ENCODE measurements around the gene FAM131A. TPM values are rescaled to one million over a fixed set of nuclear protein-coding genes. Genes with fewer than 3 reads are reported as not detected.

Gene FAM131A
- total RNA-seq, 1 experiment from 2014 or later, result 15.1 TPM

- Histone ChIP-seq H3K36me3 (ENCODE audit: insufficient read depth, low read length, poor library complexity, severe bottlenecking) (no peaks in the 10 kb centered on the region), H3K9me3 (ENCODE audit: low read depth, low read length, poor library complexity, severe bottlenecking) (no peaks in the 10 kb centered on the region), H3K4me1 (ENCODE audit: insufficient read depth, low read length, poor library complexity, severe bottlenecking) (no peaks in the 10 kb centered on the region), H3K4me3 (ENCODE audit: low read depth, low read length, poor library complexity, severe bottlenecking) (no peak overlapping the region), H3K27me3 (replicated peaks; ENCODE audit: insufficient read depth, low read depth, low read length, poor library complexity) (no peaks in the 10 kb centered on the region), H3K27ac (ENCODE audit: low read depth, low read length, poor library complexity, severe bottlenecking) (no peak overlapping the region)
- CTCF ChIA-PET, result no interaction called here
- no peak for DNase-seq (ENCODE audit: low spot score)
- TF ChIP-seq CTCF (conservative IDR thresholded peaks at IDR 0.05; ENCODE audit: low read depth, low read length) (no peak), EZH2 (IDR thresholded peaks at IDR 0.05; ENCODE audit: borderline replicate concordance, low read depth, low read length, poor library complexity, severe bottlenecking) (no peak)
- intact Hi-C loops (cut with micrococcal nuclease; ENCODE audit: unreplicated experiment), result no loop called here
- POLR2A ChIA-PET (ENCODE audit: low non-redundant PET), result no interaction called here
- BruUV-seq (replicated peaks), result no TSS peak
Observed at GRCh38 chr3:184387174-184387714, 49.8 kb downstream of the FAM131A start.

- no peak overlapping the region for H3K27ac ChIP-seq (ENCODE audit: low read depth, low read length, poor library complexity, severe bottlenecking)
- H3K4me3 ChIP-seq (ENCODE audit: low read depth, low read length, poor library complexity, severe bottlenecking), result no peak overlapping the region
- TF ChIP-seq CTCF (conservative IDR thresholded peaks at IDR 0.05; ENCODE audit: low read depth, low read length) (no peak), EZH2 (IDR thresholded peaks at IDR 0.05; ENCODE audit: borderline replicate concordance, low read depth, low read length, poor library complexity, severe bottlenecking) (no peak)
- no TSS peak for BruUV-seq (replicated peaks)
- DNase-seq (ENCODE audit: low spot score), result no peak
- no peaks in the 10 kb centered on the region for H3K4me1 ChIP-seq (ENCODE audit: insufficient read depth, low read length, poor library complexity, severe bottlenecking)
- no peaks in the 10 kb centered on the region for H3K27me3 ChIP-seq (replicated peaks; ENCODE audit: insufficient read depth, low read depth, low read length, poor library complexity)
- intact Hi-C loops (cut with micrococcal nuclease; ENCODE audit: unreplicated experiment), result no loop called here
- CTCF ChIA-PET, result no interaction called here
- POLR2A ChIA-PET (ENCODE audit: low non-redundant PET), result no interaction called here
- no peaks in the 10 kb centered on the region for H3K9me3 ChIP-seq (ENCODE audit: low read depth, low read length, poor library complexity, severe bottlenecking)
- no peaks in the 10 kb centered on the region for H3K36me3 ChIP-seq (ENCODE audit: insufficient read depth, low read length, poor library complexity, severe bottlenecking)
Observed at GRCh38 chr3:184388164-184388935, 51.0 kb downstream of the FAM131A start.

- Histone ChIP-seq H3K4me1 (ENCODE audit: insufficient read depth, low read length, poor library complexity, severe bottlenecking) (no peaks in the 10 kb centered on the region), H3K9me3 (ENCODE audit: low read depth, low read length, poor library complexity, severe bottlenecking) (no peaks in the 10 kb centered on the region), H3K27me3 (replicated peaks; ENCODE audit: insufficient read depth, low read depth, low read length, poor library complexity) (no peaks in the 10 kb centered on the region), H3K4me3 (ENCODE audit: low read depth, low read length, poor library complexity, severe bottlenecking) (no peak overlapping the region), H3K27ac (ENCODE audit: low read depth, low read length, poor library complexity, severe bottlenecking) (no peak overlapping the region), H3K36me3 (ENCODE audit: insufficient read depth, low read length, poor library complexity, severe bottlenecking) (no peaks in the 10 kb centered on the region)
- ChIA-PET CTCF (no interaction called here), POLR2A (ENCODE audit: low non-redundant PET) (no interaction called here)
- TF ChIP-seq CTCF (conservative IDR thresholded peaks at IDR 0.05; ENCODE audit: low read depth, low read length) (no peak), EZH2 (IDR thresholded peaks at IDR 0.05; ENCODE audit: borderline replicate concordance, low read depth, low read length, poor library complexity, severe bottlenecking) (no peak)
- DNase-seq (ENCODE audit: low spot score), result no peak
- BruUV-seq (replicated peaks), result no TSS peak
- intact Hi-C loops (cut with micrococcal nuclease; ENCODE audit: unreplicated experiment), result no loop called here
Observed at GRCh38 chr3:184388936-184389230, 51.5 kb downstream of the FAM131A start.
